Smooth muscle cell (in vitro differentiated cells): ENCODE results near the gene ATP8A2. TPM values are rescaled to one million over a fixed set of nuclear protein-coding genes. Genes with fewer than 3 reads are reported as not detected.

Experiments used
- DNase-seq: peaks from one replicate; lab custom pipeline; 2025; ENCODE audit not compliant: unreplicated experiment; lab: John Stamatoyannopoulos, UW
- H2AFZ ChIP-seq: fragments of 200-600 bp; sonication (generic); 2 replicates; pipeline ENCODE4 v1.6.0; 2016; ENCODE audit warnings: antibody characterized with exemption, low read depth, mild to moderate bottlenecking
- H3F3A ChIP-seq: fragments of 200-600 bp; sonication (generic); 2 replicates; pipeline ENCODE4 v1.6.0; 2017; ENCODE audit warnings: antibody characterized with exemption, low read depth
- H3K27ac ChIP-seq: fragments of 200-600 bp; sonication (generic); 2 replicates; pipeline ENCODE4 v1.5.1; 2016; ENCODE audit warnings: low read depth, mild to moderate bottlenecking
- H3K27me3 ChIP-seq: fragments of 200-600 bp; sonication (generic); 2 replicates; pipeline ENCODE4 v1.6.1; 2016; ENCODE audit warnings: low read depth, mild to moderate bottlenecking
- H3K36me3 ChIP-seq: fragments of 200-600 bp; sonication (generic); 2 replicates; pipeline ENCODE4 v1.5.1; 2016; ENCODE audit warnings: low read depth
- H3K4me1 ChIP-seq: fragments of 200-600 bp; sonication (generic); 2 replicates; pipeline ENCODE4 v1.5.1; 2016; ENCODE audit warnings: low read depth
- H3K4me2 ChIP-seq: fragments of 200-600 bp; sonication (generic); 2 replicates; pipeline ENCODE4 v1.6.0; 2016; ENCODE audit warnings: mild to moderate bottlenecking
- H3K4me3 ChIP-seq: fragments of 200-600 bp; sonication (generic); 2 replicates; pipeline ENCODE4 v1.5.1; 2016; ENCODE audit warnings: mild to moderate bottlenecking
- H3K79me2 ChIP-seq: fragments of 200-600 bp; sonication (generic); 2 replicates; pipeline ENCODE4 v1.6.0; 2016; ENCODE audit warnings: low read depth, mild to moderate bottlenecking
- H3K9ac ChIP-seq: fragments of 200-600 bp; sonication (generic); 2 replicates; pipeline ENCODE4 v1.6.0; 2016; ENCODE audit warnings: low read depth
- H3K9me3 ChIP-seq: fragments of 200-600 bp; sonication (generic); replicated peaks from 2 replicates; pipeline ENCODE4 v1.5.1; 2016; ENCODE audit warnings: low read depth
- H4K20me1 ChIP-seq: fragments of 200-600 bp; sonication (generic); 2 replicates; pipeline ENCODE4 v1.6.0; 2016; ENCODE audit warnings: low read depth
- CTCF ChIP-seq: fragments of 200-600 bp; sonication (generic); IDR thresholded peaks from 2 replicates; pipeline ENCODE4 v1.5.1; 2017; ENCODE audit warnings: borderline replicate concordance, mild to moderate bottlenecking, antibody characterized with exemption; ENCODE audit not compliant: insufficient read depth, poor library complexity, severe bottlenecking
- WGBS: methylation state at CpG from one replicate; pipeline ENCODE4 v1.1.7; 2016; ENCODE audit warnings: low lambda C conversion rate; 5-methylcytosine and 5-hydroxymethylcytosine counted together
- polyA plus RNA-seq: library from polyadenylated mRNA; unstranded; fragments of >200 nt; fragmentation: Nextera tagmentation; extraction: Ambion mirVana; gene quantifications from 2 replicates; pipeline ENCODE4 v1.2.1, GENCODE V29; 2016
- total RNA-seq: library from RNA; depleted of rRNA; stranded (reverse); fragments of >200 nt; gene quantifications from 2 replicates; pipeline ENCODE4 v1.2.3, GENCODE V29; 2014

The ATP8A2 gene
- total and polyA plus RNA-seq, 2 experiments from 2014 or later: under 0.01 to 0.06 TPM

GRCh38 chr13:25860265-25860664, 488.5 kb downstream of the ATP8A2 start:
- Histone ChIP-seq H3K27me3 (peaks cover 40% of the 10 kb centered on the region), H4K20me1 (no peaks in the 10 kb centered on the region), H3K9me3 (no peaks in the 10 kb centered on the region), H3K4me1 (peaks cover 15% of the 10 kb centered on the region), H3K27ac (peak overlapping the region; percentile 53), H3K4me3 (no peak overlapping the region), H3F3A (peaks cover 4% of the 10 kb centered on the region), H3K36me3 (no peaks in the 10 kb centered on the region), H2AFZ (no peak overlapping the region), H3K79me2 (no peaks in the 10 kb centered on the region), H3K9ac (no peak overlapping the region), H3K4me2 (peak overlapping the region; percentile 54)
- no peak for DNase-seq
- TF ChIP-seq CTCF: no peak
- WGBS: 94% methylated on average over 1 of the region's 1 CpG

- no peaks in the 10 kb centered on the region for H3K79me2 ChIP-seq
- WGBS: 80% methylated on average over 3 of the region's 3 CpGs
- H3K27ac ChIP-seq: peak overlapping the region; percentile 53
- TF ChIP-seq CTCF: no peak
- H3K4me2 ChIP-seq: peak overlapping the region; percentile 54
- no peaks in the 10 kb centered on the region for H4K20me1 ChIP-seq
- H2AFZ ChIP-seq: no peak overlapping the region
- no peak overlapping the region for H3K4me3 ChIP-seq
- H3K27me3 ChIP-seq: peaks cover 41% of the 10 kb centered on the region
- no peak overlapping the region for H3K9ac ChIP-seq
- no peaks in the 10 kb centered on the region for H3K9me3 ChIP-seq
- H3K4me1 ChIP-seq: peaks cover 15% of the 10 kb centered on the region
- H3F3A ChIP-seq: peaks cover 4% of the 10 kb centered on the region
- no peaks in the 10 kb centered on the region for H3K36me3 ChIP-seq
- no peak for DNase-seq
Measured at GRCh38 chr13:25860862-25861261, 489.1 kb downstream of the ATP8A2 start.

- Histone ChIP-seq H3K36me3 (no peaks in the 10 kb centered on the region), H3K4me1 (peaks cover 15% of the 10 kb centered on the region), H3K79me2 (no peaks in the 10 kb centered on the region), H3K4me2 (no peak overlapping the region), H3K9ac (no peak overlapping the region), H3F3A (peaks cover 4% of the 10 kb centered on the region), H4K20me1 (no peaks in the 10 kb centered on the region), H3K4me3 (no peak overlapping the region), H2AFZ (no peak overlapping the region), H3K27me3 (peaks cover 42% of the 10 kb centered on the region), H3K9me3 (no peaks in the 10 kb centered on the region), H3K27ac (no peak overlapping the region)
- TF ChIP-seq CTCF: no peak
- WGBS: 69% methylated on average over 4 of the region's 4 CpGs
- DNase-seq: no peak
Measured at GRCh38 chr13:25862156-25862555, 490.4 kb downstream of the ATP8A2 start.

GRCh38 chr13:25864116-25864515, 492.3 kb downstream of the ATP8A2 start:
- TF ChIP-seq CTCF: no peak
- H3K9me3 ChIP-seq: no peaks in the 10 kb centered on the region
- no peak for DNase-seq
- peaks cover 44% of the 10 kb centered on the region for H3K27me3 ChIP-seq
- H3K4me2 ChIP-seq: no peak overlapping the region
- H2AFZ ChIP-seq: no peak overlapping the region
- H3F3A ChIP-seq: peaks cover 4% of the 10 kb centered on the region
- peaks cover 20% of the 10 kb centered on the region for H3K4me1 ChIP-seq
- WGBS: 94% methylated on average over 6 of the region's 6 CpGs
- H3K4me3 ChIP-seq: no peak overlapping the region
- H3K36me3 ChIP-seq: no peaks in the 10 kb centered on the region
- H3K27ac ChIP-seq: no peak overlapping the region
- no peaks in the 10 kb centered on the region for H4K20me1 ChIP-seq
- H3K9ac ChIP-seq: no peak overlapping the region
- H3K79me2 ChIP-seq: no peaks in the 10 kb centered on the region
